GM10847 (cell line): Measurements from ENCODE around the gene ITSN2.

Experiments used
- POLR2A ChIP-seq: IDR thresholded peaks from 2 replicates; pipeline ENCODE4 v1.6.1; 2011; ENCODE audit not compliant: insufficient read length; ENCODE audit errors: extremely low read depth

Gene ITSN2

DNA sequence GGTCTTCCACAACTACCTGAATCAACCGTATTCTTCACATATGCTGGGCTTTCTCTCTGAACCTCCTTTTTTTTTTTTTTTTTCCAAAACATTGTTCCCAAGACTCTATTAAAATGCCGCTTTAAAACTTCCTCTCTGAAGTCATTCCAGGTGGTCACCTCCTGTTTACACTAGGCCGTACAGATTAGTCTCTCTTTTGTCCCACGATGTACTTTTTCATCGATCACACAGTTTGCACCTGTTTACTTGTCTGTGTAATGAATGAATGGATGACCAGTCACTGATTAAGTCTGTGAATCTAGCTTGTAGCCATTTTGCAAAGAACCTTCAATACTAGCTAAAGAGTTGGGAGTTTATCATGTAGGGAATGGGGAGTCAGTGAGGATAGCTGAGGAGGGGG is 202.2 kb downstream of the ITSN2 start:
- no peak for TF ChIP-seq POLR2A

DNA sequence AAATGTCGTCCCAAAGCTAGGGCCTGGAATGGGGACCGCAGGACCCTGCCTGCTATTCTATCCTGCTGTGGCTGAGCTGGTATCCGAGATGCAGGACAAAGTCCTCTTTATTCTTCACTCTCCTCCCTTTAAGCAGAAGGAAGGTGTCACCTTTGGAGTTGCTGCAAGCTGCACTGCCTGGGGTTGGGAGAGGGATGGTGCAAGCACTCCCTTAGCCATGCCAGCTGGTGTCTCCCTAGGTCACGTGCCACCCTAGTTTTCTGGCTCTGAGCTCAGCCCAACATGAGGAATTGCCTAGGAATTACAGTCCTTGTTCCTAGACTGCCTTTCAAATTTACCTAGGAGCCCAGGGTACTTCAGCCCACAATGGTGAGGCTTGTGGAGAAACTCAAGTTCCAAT is 206.9 kb downstream of the ITSN2 start:
- no peak for TF ChIP-seq POLR2A
